Heart left ventricle (tissue), 13 donors: ENCODE data around the gene TRIM6.

Experiments
- POLR2A ChIP-seq, 2 donors: fragments of 450-650 bp; IDR thresholded peaks; one replicate each; pipeline ENCODE4 v1.6.1; 2017; ENCODE audit warnings: antibody characterized with exemption in 2 of 2, mild to moderate bottlenecking in 2 of 2, moderate library complexity in 2 of 2
- TF ChIP-seq, protein P1 (sequence below), 12 donors: fragments of 200-600 bp; sonication (generic) in 4 of 12; IDR thresholded peaks; one replicate each; pipeline versions ENCODE4 v1.5.0 to v1.8.0; 2018 to 2022; ENCODE audit warnings: antibody characterized with exemption in 12 of 12, mild to moderate bottlenecking in 5 of 12
- donor health status: ischemic (EF 13 %, LVEDD 7.1; RV severe dilation, severe dysfunction).
- donor health status: DM: no; HTN: yes; CAD: no.
- donor health status: DM: no; HTN: no; CAD: no.
- donor health status: ischemic (EF 25% LVEDD 6.9; RV normal size, moderate dysfunction).
- donor health status: ischemic (EF 25% LVEDD 5.7; RV mildly dilated, moderate dysfunction).
- donor health status: ischemic (EF 35%, LVEDD 5.7; RV mildly dilated, moderate dysfunction).
- donor health status: nonischemic (EF 11% LVEDD 7.7; RV severe dilation, severe dysfunction).
- donor health status: DM: yes; HTN: yes; CAD: no.
- donor health status: PGD.
- donor health status: ischemic (EF 29% LVEDD 5.4; RV normal size, mild dysfunction).
- donor health status: nonischemic (EF 23%, LVEDD 6.1; RV moderate dilation, normal function).

DNA sequence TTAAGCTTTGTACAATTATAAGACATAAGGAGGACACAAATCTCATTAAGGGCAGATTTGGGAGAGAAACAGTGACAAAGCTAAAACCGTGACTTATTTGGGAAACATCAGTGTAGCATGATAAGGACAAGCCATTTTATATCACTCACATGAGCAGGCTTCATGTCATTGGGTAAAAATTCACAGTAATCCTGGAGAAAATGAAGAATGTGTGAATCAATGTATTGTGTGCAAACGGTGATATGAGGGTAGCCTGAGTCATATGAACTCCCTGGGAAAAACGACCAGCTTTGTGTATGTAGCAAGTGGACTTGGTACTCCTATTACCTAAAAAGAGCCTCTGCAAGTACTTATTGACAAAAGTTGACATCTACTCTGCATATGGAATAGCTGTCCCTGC, 22.4 kb downstream of the TRIM6 start:
- TF ChIP-seq, protein P1, sequence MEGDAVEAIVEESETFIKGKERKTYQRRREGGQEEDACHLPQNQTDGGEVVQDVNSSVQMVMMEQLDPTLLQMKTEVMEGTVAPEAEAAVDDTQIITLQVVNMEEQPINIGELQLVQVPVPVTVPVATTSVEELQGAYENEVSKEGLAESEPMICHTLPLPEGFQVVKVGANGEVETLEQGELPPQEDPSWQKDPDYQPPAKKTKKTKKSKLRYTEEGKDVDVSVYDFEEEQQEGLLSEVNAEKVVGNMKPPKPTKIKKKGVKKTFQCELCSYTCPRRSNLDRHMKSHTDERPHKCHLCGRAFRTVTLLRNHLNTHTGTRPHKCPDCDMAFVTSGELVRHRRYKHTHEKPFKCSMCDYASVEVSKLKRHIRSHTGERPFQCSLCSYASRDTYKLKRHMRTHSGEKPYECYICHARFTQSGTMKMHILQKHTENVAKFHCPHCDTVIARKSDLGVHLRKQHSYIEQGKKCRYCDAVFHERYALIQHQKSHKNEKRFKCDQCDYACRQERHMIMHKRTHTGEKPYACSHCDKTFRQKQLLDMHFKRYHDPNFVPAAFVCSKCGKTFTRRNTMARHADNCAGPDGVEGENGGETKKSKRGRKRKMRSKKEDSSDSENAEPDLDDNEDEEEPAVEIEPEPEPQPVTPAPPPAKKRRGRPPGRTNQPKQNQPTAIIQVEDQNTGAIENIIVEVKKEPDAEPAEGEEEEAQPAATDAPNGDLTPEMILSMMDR (IDR thresholded peaks at IDR 0.05), result no peak
- TF ChIP-seq POLR2A (IDR thresholded peaks at IDR 0.05), result no peak
